ENCODE measurements around the gene DAG1. TPM values are rescaled to one million over a fixed set of nuclear protein-coding genes. Genes with fewer than 3 reads are reported as not detected.
A peak's percentile ranks its signal among the peaks of the same experiment; 100 is the strongest.

DAG1 gene
- polyA plus RNA-seq (2013, experiment 1 of 2; ENCODE audit: insufficient read length) = 70.5 TPM
- 63.7 TPM for polyA plus RNA-seq (2013, experiment 2 of 2; ENCODE audit: insufficient read length)

DNA sequence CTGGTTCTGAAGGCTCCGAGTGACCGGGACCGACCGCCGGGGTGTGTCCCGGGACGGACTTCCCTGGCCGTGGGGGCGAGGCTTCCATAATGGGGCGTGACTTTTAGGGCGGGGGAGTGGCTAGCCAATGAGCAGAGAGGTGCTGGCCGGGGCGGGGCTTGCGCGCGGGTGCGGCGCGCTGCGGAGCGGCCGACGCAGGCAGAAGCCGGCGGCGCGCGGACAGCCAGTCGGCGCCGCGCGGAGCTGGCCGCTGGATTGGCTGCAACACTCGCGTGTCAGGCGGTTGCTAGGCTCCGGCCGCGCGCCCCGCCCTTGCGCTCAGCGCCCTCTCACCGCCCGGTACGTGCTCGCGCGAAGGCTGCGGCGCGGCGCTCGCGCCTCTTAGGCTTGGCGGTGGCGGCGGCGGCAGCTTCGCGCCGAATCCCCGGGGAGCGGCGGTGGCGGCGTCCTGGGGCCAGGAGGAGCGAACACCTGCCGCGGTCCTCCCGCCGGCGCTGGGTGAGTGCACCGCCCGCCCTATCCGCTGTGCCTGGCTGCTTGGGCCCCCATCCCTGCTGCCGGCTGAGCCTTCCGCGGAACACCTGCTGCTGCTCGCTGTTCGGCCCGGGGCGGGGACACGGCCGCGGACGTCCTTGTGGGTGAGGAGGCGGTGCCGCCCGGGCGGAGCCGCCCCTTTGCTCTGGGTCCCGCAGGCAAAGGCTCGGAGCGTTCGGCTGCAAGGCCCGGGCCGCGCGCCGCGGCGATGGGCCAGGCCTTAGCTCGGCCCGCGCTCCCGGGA lies at the start of gene DAG1:
Gene DAG1, plus strand, starts transcription at position 332 of the 778 bp plus-strand sequence. CDS start 40,268 bp downstream, outside the sequence.
- DNase-seq = peak; percentile 95

GRCh38 chr3:49421890-49422378 lies 48.1 kb upstream of the DAG1 start:
- no peak for DNase-seq

DNA sequence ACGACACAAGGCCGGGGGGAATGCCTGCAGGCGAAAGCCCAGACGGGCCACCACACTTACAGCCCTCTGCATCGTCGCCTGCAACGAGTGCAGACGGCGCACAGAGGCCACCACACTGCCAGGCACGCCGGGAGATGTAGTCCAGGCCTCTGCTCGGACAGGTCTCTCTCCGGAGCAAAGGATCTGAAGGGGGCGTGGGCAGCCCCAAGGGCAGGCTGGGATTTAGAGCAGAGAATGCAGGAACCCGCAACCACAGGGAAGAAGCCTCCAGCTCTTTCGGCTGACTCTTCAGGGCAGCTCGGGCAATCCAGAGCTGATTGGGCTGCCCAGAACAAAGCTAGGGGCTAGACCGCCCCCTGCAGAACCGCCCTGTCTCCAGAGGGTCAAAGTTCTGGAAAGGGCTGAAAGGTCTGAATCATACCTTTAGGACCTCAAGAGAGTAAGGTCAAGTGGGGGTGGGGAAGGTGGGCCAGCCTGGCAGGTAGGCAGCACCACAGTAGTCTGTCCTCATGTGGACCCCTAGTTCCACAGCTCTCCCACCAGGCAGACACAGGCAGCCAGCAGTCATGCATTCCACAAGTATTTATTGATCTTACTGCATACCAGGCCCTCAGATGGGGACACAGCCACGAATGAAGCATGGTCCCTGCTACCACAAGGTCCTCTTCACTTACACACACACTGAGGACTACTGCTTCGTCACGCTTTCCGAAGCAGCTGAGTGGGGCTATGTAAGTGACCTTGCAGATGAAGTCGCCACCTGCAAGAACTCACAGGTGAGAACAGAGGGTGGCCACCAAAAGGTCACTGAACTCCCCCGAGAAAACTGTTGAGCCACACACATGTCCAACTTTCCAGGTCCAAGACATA lies 47.5 kb upstream of the DAG1 start, which contains the start of gene AMT:
Gene AMT, minus strand, starts transcription at position 95 of the 870 bp plus-strand sequence. Its CDS starts 23 bp downstream, at position 72.
- DNase-seq = peak; percentile 50

DNA sequence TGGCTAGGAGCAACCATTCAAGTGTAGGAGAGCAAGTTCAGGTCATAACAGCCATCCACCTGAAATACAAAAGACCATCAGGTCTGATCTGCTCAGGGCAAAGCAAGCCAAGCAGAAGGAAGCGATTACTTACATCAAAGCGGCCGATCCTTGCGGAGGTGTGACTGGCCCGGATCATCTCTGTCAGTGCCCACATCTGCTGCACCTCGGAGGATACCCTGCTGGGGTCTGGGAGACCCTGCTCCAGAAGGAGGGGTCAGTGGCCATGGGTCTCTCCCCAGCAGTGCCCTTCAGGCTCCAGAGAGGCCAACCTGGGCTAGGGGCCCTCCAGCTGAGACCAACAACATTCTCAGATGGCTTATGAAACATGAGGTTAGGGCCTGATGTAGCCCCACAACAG lies 45.3 kb upstream of the DAG1 start:
- no peak for DNase-seq

GRCh38 chr3:49427586-49427985 lies 42.5 kb upstream of the DAG1 start:
- DNase-seq = no peak

DNA sequence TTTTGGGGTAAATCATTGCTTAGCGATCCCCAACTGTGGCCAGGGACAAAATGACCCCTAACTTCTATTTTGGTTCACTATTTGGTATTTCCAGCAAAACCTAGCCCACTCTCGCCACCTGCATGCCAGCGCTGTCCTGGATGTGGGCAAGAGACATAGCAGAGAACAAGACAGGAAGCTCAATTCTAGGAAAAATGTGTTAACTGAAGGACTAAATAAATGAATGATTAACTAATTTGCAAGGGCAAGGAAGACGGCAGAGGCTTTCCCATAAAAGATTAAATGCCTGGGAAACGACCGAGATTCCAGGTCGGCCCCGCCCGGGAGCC lies 41.4 kb upstream of the DAG1 start:
- DNase-seq = no peak

DNA sequence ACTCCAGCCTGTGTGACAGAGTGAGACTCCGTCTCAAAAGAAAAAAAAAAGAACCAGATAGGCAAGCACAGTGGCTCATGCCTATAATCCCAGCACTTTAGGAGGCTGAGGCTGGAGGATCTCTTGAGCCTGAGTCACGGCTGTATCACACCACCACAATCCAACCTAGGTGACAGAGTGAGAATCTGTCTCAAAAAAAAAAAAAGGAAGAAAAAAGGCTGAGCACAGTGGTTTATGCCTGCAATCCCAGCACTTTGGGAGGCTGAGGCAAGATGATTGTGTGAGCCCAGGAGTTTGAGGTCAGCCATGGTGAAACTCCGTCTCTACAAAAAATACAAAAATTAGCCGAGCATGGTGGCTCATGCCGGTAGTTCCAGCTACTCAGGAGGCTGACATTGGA lies 35.3 kb upstream of the DAG1 start:
- no peak for DNase-seq

DNA sequence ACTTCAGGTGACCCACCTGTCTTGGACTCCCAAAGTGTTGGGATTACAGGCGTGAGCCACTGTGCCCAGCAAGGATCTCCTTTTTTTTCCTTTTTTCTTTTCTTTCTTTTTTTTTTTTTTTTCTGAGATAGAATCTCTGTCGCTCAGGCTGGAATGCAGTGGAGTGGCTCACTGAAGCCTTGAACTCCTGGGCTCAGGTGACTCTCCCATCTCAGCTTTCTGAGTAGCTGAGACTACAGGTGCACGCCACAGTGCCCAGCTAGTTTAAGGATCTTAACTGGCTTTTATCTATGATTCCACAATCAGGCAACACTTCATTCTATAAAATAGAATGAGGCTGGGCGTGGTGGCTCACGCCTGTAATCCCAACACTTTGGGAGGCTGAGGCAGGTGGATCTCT lies 24.7 kb upstream of the DAG1 start:
- DNase-seq = no peak

- no peak for DNase-seq
Measured at GRCh38 chr3:49453621-49454020, 16.4 kb upstream of the DAG1 start.

GRCh38 chr3:49454458-49454857 lies 15.6 kb upstream of the DAG1 start:
- DNase-seq = no peak

GRCh38 chr3:49454898-49455681 lies 15.0 kb upstream of the DAG1 start:
- peak; percentile 48 for DNase-seq

GRCh38 chr3:49456466-49456865 lies 13.6 kb upstream of the DAG1 start:
- peak; percentile 58 for DNase-seq

- DNase-seq = no peak
Measured at GRCh38 chr3:49460188-49460890, 9.7 kb upstream of the DAG1 start.

GRCh38 chr3:49460956-49461355 lies 9.1 kb upstream of the DAG1 start:
- DNase-seq = no peak

GRCh38 chr3:49461443-49462171 lies 8.5 kb upstream of the DAG1 start:
- DNase-seq = peak; percentile 31

DNA sequence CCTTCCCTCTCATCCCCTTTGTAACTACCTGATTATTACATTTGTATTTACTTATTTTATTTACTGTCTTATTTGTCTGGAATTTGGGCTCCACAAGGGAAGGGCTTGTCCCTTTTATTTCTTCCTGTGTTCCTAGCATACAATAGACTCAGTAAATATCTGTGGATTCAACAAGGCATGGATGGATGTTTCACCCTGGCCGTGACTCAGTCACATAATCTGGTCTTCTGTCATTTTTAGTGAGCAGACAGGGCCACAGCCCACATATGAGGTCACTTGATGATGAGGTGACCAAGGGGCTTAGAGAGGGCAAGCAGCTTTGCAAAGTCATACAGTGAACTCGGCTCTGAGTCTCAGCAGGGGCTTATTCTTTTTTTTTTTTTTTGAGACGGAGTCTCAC lies 7.8 kb upstream of the DAG1 start:
- peak; percentile 75 for DNase-seq

- no peak for DNase-seq
Measured at GRCh38 chr3:49465270-49466034, 4.6 kb upstream of the DAG1 start.

GRCh38 chr3:49466085-49466484 lies 4.0 kb upstream of the DAG1 start:
- no peak for DNase-seq

DNA sequence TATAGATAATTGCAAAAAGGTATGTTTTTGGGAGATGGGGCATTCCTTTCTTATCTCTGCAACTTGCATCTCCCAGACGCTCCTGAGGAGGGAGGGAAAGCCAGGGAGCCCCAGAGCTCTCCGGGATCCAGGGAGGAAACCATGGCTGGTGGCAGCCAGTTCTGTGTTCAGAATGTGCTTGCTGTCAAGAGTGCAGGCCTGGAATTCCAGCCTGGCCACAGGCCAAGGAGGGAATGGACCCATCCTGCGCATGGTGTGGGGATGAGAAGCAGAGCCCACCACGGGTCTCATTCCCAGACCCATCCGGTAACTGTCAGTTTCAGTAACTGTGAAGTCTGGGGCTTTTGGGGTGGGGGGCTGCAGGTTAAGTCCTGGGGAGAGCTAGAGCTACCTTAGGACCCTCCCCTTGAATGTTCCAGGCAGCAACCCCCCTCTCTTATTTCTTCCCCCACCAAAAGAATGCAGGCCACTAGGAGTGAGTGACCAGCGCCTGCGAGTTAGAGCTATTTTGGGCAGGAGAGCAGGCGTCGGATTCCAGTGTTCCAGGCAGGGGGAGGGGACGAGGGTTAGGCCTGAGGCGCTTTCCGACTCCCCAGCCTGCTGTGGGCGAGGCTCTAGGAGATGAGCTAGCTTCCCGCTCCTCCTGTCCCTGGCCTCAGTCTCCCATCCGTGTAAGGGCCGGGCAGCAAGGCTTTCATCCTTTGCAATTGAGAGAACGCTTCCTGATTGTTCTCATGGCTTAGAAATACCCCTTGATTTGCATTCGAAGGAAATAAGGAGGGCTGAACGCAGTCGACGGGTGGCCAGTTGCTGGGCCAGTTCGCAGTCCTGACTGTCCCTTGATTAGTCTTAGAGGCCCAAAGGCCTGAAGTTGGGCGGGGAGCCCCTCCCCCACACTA lies 781 bp upstream of the DAG1 start:
- peak; percentile 93 for DNase-seq
